ENCODE measurements around the gene FNDC3A. TPM values are rescaled to one million over a fixed set of nuclear protein-coding genes. Genes with fewer than 3 reads are reported as not detected.

The FNDC3A gene
- total and polyA plus RNA-seq, 3 experiments from 2014 or later: 8.8 to 22.7 (median 21.8) TPM

- H3K27ac ChIP-seq (ENCODE audit: low read depth, low read length): no peak overlapping the region
- ChIA-PET POLR2A (no interaction called here), CTCF (no interaction called here)
Observed at GRCh38 chr13:48977973-48978372, 2.3 kb downstream of the FNDC3A start.

DNA sequence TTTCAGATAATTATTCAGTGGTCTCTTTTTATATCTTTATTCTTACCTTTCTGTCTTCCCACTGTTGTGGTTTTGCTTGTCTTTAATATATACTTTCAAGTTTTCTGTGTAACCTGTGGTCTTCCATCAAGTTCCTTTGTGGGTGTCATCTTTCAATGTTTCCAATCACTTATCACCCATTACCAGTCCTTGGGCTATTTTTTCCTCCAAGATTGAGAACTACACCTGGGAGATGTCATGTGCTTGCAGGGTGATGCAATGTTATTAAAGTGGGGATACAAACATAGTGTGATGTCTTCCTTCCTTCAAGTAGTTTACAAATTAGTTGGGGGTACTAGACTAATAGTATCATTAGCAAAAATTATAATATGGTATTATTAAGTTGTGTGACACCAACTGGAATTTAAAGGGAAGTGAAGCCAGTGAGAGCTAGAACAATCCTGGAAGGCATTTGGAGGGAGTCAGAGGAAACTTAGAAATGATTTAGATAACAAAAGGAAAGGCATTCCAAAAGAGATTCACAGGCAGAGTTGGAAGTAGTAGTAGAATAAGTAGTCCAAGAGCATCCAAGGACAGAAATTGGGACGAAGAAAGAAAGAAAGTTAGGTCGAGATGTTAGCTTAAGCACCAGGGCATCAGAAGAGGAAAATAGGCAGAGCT lies 3.4 kb downstream of the FNDC3A start:
- H3K9me3 Mint-ChIP-seq: peaks cover 0 to 11% (median 9%) of the 10 kb centered on the region in 5 donors
- H3K36me3 Mint-ChIP-seq: peaks cover 2 to 13% (median 2%) of the 10 kb centered on the region in 3 donors
- H3K4me3 Mint-ChIP-seq: peak overlapping the region in 5 of 7 donors; percentile 0 to 66 (median 24)
- peak overlapping the region in 2 of 8 donors; percentile 1 to 32 for H3K27ac Mint-ChIP-seq
- peaks cover 53 to 71% (median 66%) of the 10 kb centered on the region in 3 donors for H3K4me1 Mint-ChIP-seq
- ChIA-PET CTCF (no interaction called here), POLR2A (no interaction called here)
- Histone ChIP-seq H3K36me3 (ENCODE audit: insufficient read depth, low read length) (no peaks in the 10 kb centered on the region), H3K4me3 (ENCODE audit: low read length) (no peak overlapping the region), H3K4me1 (ENCODE audit: insufficient read depth, low read length) (peaks cover 41% of the 10 kb centered on the region), H3K27ac (ENCODE audit: low read depth, low read length) (no peak overlapping the region), H3K27me3 (ENCODE audit: insufficient read depth, low read length, poor library complexity, severe bottlenecking) (no peaks in the 10 kb centered on the region), H3K9me3 (ENCODE audit: low read length) (no peaks in the 10 kb centered on the region)
- no peak for DNase-seq
- H3K27me3 Mint-ChIP-seq: no peaks in the 10 kb centered on the region

More at GRCh38 chr13:48977973-48978372, 2.3 kb downstream of the FNDC3A start:
- peak overlapping the region in 6 of 7 donors; percentile 22 to 66 (median 38) for H3K4me3 Mint-ChIP-seq
- peaks cover 3 to 15% (median 9%) of the 10 kb centered on the region in 3 donors for H3K36me3 Mint-ChIP-seq
- no peaks in the 10 kb centered on the region for H3K27me3 ChIP-seq (ENCODE audit: insufficient read depth, low read length, poor library complexity, severe bottlenecking)
- no peak overlapping the region for H3K4me3 ChIP-seq (ENCODE audit: low read length)
- H3K9me3 Mint-ChIP-seq: peaks cover 8 to 19% (median 19%) of the 10 kb centered on the region in 5 donors
- peaks cover 4% of the 10 kb centered on the region for H3K9me3 ChIP-seq (ENCODE audit: low read length)
- H3K27me3 Mint-ChIP-seq: no peaks in the 10 kb centered on the region
- no peak for DNase-seq
- H3K4me1 ChIP-seq (ENCODE audit: insufficient read depth, low read length): peaks cover 41% of the 10 kb centered on the region
- H3K4me1 Mint-ChIP-seq: peaks cover 51 to 66% (median 66%) of the 10 kb centered on the region in 3 donors
- H3K27ac Mint-ChIP-seq: no peak overlapping the region
- no peaks in the 10 kb centered on the region for H3K36me3 ChIP-seq (ENCODE audit: insufficient read depth, low read length)

DNA sequence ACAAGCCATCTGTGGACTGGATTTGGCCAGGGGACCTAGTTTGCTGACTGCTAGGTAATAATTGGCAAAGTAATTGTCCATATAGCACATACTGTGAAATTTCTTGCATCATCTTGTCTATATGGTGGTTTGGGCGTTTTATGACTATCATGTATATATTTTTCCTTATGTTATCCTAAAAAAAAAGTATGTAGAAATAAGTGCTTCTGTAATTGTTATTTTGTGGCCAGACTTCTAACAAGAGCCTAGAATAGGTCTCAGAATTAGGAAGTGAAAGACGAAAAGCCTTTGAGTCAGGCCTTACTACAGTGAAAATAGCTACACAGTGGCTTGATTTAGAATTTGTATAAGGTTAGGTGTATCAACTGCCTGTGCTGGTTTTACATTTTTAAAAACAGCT lies 4.2 kb downstream of the FNDC3A start:
- Mint-ChIP-seq H3K9me3 (peaks cover 0 to 5% (median 3%) of the 10 kb centered on the region in 5 donors), H3K27ac (no peak overlapping the region), H3K4me1 (peaks cover 47 to 62% (median 60%) of the 10 kb centered on the region in 3 donors), H3K36me3 (peaks cover 2 to 13% (median 2%) of the 10 kb centered on the region in 3 donors), H3K4me3 (peak overlapping the region in 1 of 7 donors; percentile 43), H3K27me3 (no peaks in the 10 kb centered on the region)
- DNase-seq: no peak
- Histone ChIP-seq H3K4me3 (ENCODE audit: low read length) (no peak overlapping the region), H3K36me3 (ENCODE audit: insufficient read depth, low read length) (no peaks in the 10 kb centered on the region), H3K4me1 (ENCODE audit: insufficient read depth, low read length) (peaks cover 36% of the 10 kb centered on the region), H3K9me3 (ENCODE audit: low read length) (no peaks in the 10 kb centered on the region), H3K27me3 (ENCODE audit: insufficient read depth, low read length, poor library complexity, severe bottlenecking) (no peaks in the 10 kb centered on the region), H3K27ac (ENCODE audit: low read depth, low read length) (no peak overlapping the region)
- ChIA-PET POLR2A (interaction anchor here (0.6 kb wide), 1 partner anchor 463 kb away, joined by 4 read pairs; no protein-coding TSS in a partner anchor), CTCF (no interaction called here)

GRCh38 chr13:48983331-48983730 lies 7.6 kb downstream of the FNDC3A start:
- Mint-ChIP-seq H3K9me3 (no peaks in the 10 kb centered on the region), H3K36me3 (peaks cover 0 to 2% (median 0%) of the 10 kb centered on the region in 3 donors), H3K4me1 (peaks cover 34 to 60% (median 45%) of the 10 kb centered on the region in 3 donors), H3K27me3 (no peaks in the 10 kb centered on the region), H3K4me3 (no peak overlapping the region), H3K27ac (no peak overlapping the region)
- Histone ChIP-seq H3K4me3 (ENCODE audit: low read length) (no peak overlapping the region), H3K36me3 (ENCODE audit: insufficient read depth, low read length) (no peaks in the 10 kb centered on the region), H3K27ac (ENCODE audit: low read depth, low read length) (no peak overlapping the region), H3K27me3 (ENCODE audit: insufficient read depth, low read length, poor library complexity, severe bottlenecking) (no peaks in the 10 kb centered on the region), H3K4me1 (ENCODE audit: insufficient read depth, low read length) (peaks cover 18% of the 10 kb centered on the region), H3K9me3 (ENCODE audit: low read length) (no peaks in the 10 kb centered on the region)
- ChIA-PET CTCF (no interaction called here), POLR2A (interaction anchor here (1.0 kb wide), 1 partner anchor 21 kb away, joined by 3 read pairs; no protein-coding TSS in a partner anchor)
- DNase-seq: no peak

DNA sequence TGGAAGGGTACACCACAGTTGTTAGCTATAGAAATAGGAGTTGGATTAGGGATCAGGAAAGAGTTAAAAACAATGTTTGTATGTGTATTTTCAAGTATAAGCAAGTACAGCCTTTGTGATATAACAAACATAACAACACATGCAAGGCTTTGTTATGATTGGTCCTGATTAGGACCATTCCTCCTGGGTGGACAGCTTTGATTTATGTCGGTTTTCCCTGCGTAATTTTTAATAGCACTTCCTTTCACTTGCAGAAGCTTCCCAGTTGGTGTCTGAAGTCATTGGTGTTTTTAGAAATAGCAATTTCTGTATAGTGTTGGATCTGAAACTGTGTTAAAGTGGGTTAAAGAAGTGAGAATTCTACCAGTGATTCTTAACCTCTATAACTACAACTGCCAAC lies 10.0 kb downstream of the FNDC3A start:
- Mint-ChIP-seq H3K4me3 (no peak overlapping the region), H3K27me3 (no peaks in the 10 kb centered on the region), H3K27ac (no peak overlapping the region), H3K9me3 (peaks cover 0 to 4% (median 1%) of the 10 kb centered on the region in 5 donors), H3K4me1 (peaks cover 16 to 41% (median 24%) of the 10 kb centered on the region in 3 donors), H3K36me3 (peaks cover 2 to 6% (median 4%) of the 10 kb centered on the region in 3 donors)
- Histone ChIP-seq H3K4me3 (ENCODE audit: low read length) (no peak overlapping the region), H3K9me3 (ENCODE audit: low read length) (no peaks in the 10 kb centered on the region), H3K36me3 (ENCODE audit: insufficient read depth, low read length) (no peaks in the 10 kb centered on the region), H3K27me3 (ENCODE audit: insufficient read depth, low read length, poor library complexity, severe bottlenecking) (no peaks in the 10 kb centered on the region), H3K4me1 (ENCODE audit: insufficient read depth, low read length) (no peaks in the 10 kb centered on the region), H3K27ac (ENCODE audit: low read depth, low read length) (no peak overlapping the region)
- CTCF ChIA-PET: no interaction called here
- POLR2A ChIA-PET: no interaction called here
- no peak for DNase-seq

DNA sequence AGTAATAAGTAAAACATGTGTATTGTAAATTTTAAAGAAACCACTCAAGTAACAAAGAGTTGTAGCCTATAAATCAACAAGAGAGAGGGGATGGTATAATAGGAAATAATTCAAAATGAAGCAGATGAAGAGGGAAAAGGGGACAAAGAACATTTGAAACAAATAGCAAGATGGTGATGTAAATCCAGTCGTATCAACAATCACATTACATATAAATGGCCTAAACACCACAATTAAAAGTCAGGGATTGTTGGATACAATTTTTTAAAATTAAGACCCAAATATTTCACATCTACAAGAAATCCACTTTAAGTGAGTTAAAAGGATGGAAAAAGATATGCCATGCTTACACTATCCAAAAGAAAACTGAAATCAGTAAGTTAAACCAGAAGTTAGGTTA lies 15.2 kb downstream of the FNDC3A start:
- peaks cover 3 to 15% (median 9%) of the 10 kb centered on the region in 3 donors for H3K36me3 Mint-ChIP-seq
- H3K4me1 Mint-ChIP-seq: peaks cover 16 to 41% (median 17%) of the 10 kb centered on the region in 3 donors
- H3K9me3 Mint-ChIP-seq: peaks cover 0 to 9% (median 2%) of the 10 kb centered on the region in 5 donors
- H3K27me3 Mint-ChIP-seq: no peaks in the 10 kb centered on the region
- ChIA-PET CTCF (no interaction called here), POLR2A (no interaction called here)
- H3K4me3 Mint-ChIP-seq: no peak overlapping the region
- no peak overlapping the region for H3K27ac Mint-ChIP-seq
- no peaks in the 10 kb centered on the region for H3K4me1 ChIP-seq (ENCODE audit: insufficient read depth, low read length)
- no peak overlapping the region for H3K4me3 ChIP-seq (ENCODE audit: low read length)
- H3K27ac ChIP-seq (ENCODE audit: low read depth, low read length): no peak overlapping the region
- no peaks in the 10 kb centered on the region for H3K27me3 ChIP-seq (ENCODE audit: insufficient read depth, low read length, poor library complexity, severe bottlenecking)
- H3K9me3 ChIP-seq (ENCODE audit: low read length): no peaks in the 10 kb centered on the region
- no peaks in the 10 kb centered on the region for H3K36me3 ChIP-seq (ENCODE audit: insufficient read depth, low read length)
- DNase-seq: no peak

GRCh38 chr13:48993150-48993549 lies 17.4 kb downstream of the FNDC3A start:
- no peaks in the 10 kb centered on the region for H3K27me3 ChIP-seq (ENCODE audit: insufficient read depth, low read length, poor library complexity, severe bottlenecking)
- POLR2A ChIA-PET: no interaction called here
- H3K9me3 Mint-ChIP-seq: peaks cover 0 to 9% (median 2%) of the 10 kb centered on the region in 5 donors
- H3K27ac Mint-ChIP-seq: peak overlapping the region in 1 of 8 donors; percentile 12
- no peak overlapping the region for H3K27ac ChIP-seq (ENCODE audit: low read depth, low read length)
- H3K4me3 Mint-ChIP-seq: no peak overlapping the region
- CTCF ChIA-PET: interaction anchor here (0.9 kb wide), 1 partner anchor 117 kb away, joined by 3 read pairs; no protein-coding TSS in a partner anchor
- H3K4me1 Mint-ChIP-seq: peaks cover 17 to 36% (median 27%) of the 10 kb centered on the region in 3 donors
- no peak for DNase-seq
- H3K36me3 ChIP-seq (ENCODE audit: insufficient read depth, low read length): no peaks in the 10 kb centered on the region
- H3K27me3 Mint-ChIP-seq: no peaks in the 10 kb centered on the region
- H3K4me3 ChIP-seq (ENCODE audit: low read length): no peak overlapping the region
- no peaks in the 10 kb centered on the region for H3K9me3 ChIP-seq (ENCODE audit: low read length)
- H3K36me3 Mint-ChIP-seq: peaks cover 9 to 22% (median 10%) of the 10 kb centered on the region in 3 donors
- H3K4me1 ChIP-seq (ENCODE audit: insufficient read depth, low read length): no peaks in the 10 kb centered on the region

- Mint-ChIP-seq H3K4me1 (peaks cover 20 to 36% (median 33%) of the 10 kb centered on the region in 3 donors), H3K27me3 (no peaks in the 10 kb centered on the region), H3K4me3 (no peak overlapping the region), H3K36me3 (peaks cover 15 to 31% (median 17%) of the 10 kb centered on the region in 3 donors), H3K9me3 (peaks cover 0 to 10% (median 6%) of the 10 kb centered on the region in 5 donors), H3K27ac (no peak overlapping the region)
- POLR2A ChIA-PET: no interaction called here
- Histone ChIP-seq H3K27me3 (ENCODE audit: insufficient read depth, low read length, poor library complexity, severe bottlenecking) (no peaks in the 10 kb centered on the region), H3K4me3 (ENCODE audit: low read length) (no peak overlapping the region), H3K4me1 (ENCODE audit: insufficient read depth, low read length) (no peaks in the 10 kb centered on the region), H3K9me3 (ENCODE audit: low read length) (no peaks in the 10 kb centered on the region), H3K36me3 (ENCODE audit: insufficient read depth, low read length) (no peaks in the 10 kb centered on the region), H3K27ac (ENCODE audit: low read depth, low read length) (no peak overlapping the region)
- no peak for DNase-seq
- CTCF ChIA-PET: no interaction called here
Observed at GRCh38 chr13:48994706-48995105, 19.0 kb downstream of the FNDC3A start.

Measured in CD8-positive, alpha-beta memory T cell (primary cell).